HG02884 (cell line): Measurements from ENCODE around the gene ZNF488.
"Not testable (repeated sequence)": the region's sequence is repeated elsewhere in the genome, so short reads cannot be mapped to it uniquely, and the experiment has no call there.

Source experiments
- ATAC-seq: cut with Tn5 transposase; IDR thresholded peaks from one replicate; pipeline ENCODE4 v1.9.1; 2021; ENCODE audit warnings: mild to moderate bottlenecking, moderate library complexity; ENCODE audit not compliant: unreplicated experiment

ZNF488 gene, protein sequence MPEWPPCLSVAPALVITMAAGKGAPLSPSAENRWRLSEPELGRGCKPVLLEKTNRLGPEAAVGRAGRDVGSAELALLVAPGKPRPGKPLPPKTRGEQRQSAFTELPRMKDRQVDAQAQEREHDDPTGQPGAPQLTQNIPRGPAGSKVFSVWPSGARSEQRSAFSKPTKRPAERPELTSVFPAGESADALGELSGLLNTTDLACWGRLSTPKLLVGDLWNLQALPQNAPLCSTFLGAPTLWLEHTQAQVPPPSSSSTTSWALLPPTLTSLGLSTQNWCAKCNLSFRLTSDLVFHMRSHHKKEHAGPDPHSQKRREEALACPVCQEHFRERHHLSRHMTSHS

DNA sequence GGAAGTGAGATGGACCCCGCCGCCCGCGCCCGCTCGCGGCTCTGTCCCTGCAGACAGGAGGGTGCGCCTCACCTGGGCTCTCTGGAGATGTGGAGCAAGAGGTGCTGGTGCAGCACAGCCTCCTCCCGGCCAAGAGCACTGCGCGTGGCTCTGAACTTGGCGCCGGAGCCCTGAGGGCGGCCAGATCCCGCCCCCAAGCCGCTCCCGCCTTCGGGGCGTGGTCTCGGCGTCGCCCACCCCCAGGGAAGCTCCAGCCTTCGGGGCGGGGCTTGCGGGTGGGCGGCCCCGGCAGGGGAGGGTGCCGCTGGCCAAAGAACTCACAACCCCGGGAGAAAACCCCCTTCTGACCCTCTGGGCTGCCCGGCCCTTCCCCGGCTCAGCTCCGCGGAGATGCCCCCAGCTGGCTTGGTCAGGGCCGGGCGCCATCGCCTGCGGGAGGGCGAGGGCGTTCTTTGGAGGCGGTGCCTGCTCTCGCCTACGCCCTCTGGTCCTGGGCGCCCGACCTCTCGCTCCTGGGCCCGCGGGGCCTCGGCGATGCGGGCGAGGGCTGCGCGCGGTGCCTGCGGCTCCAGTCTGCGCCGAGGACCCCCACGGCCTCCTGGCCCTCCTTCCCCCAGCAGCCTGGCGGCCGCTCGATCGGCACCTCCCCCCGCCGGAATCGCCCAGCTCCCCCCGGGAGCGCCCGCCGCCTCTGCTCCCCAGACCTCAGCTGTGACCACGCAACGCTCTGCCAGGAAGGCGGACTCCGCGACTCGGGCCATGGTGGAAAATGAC lies at the start of gene ZNF488:
Gene ZNF488, minus strand, starts transcription at position 146 of the 774 bp plus-strand sequence. CDS start 15,464 bp downstream, outside the sequence.
- ATAC-seq, result peak; percentile 96

DNA sequence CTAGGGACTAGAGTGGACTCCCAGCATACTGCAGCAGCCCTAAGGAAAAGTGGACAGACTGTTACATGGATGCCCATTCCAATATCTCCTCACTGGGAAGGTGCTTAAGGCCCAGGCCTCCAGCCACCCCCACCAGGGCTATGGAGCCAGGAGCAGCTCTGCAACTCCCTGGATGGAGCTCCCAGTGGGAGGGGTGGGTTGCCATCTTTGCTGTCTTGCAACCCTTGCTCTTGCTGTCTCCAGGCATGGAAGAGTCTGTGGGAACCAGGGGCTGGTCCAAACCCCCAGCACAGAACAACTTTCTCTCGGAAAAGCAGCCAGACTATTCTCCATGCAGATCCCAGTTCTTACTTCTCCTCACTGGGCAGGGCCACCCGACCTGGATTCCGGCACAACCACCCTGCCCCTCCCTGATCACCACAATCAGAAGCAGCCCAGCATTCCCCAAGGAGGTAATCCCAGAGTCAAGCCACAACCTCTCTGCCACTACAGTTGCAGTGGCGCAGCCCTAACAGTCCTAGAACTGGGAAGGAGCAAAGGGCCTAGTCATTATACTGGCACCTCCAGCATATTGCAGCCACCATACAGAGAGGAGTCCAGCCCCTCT lies 41.8 kb upstream of the ZNF488 start:
- no peak for ATAC-seq

DNA sequence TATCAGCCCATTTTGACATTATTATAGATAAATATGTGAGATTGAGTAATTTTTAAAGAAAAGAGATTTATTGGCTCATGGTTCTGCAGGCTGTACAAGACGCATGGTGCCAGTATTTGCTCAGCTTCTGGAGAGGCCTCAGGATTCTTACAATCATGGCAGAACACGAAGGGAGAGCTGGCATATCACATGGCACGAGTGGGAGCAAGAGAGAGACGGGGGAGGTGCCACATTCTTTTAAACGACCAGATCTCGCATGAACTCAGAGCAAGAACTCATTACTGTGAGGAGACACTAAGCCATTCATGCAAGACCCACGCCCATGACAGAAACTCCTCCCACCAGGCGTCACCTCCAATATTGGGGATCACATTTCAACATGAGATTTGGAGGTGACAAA lies 40.1 kb upstream of the ZNF488 start:
- ATAC-seq, result no peak

GRCh38 chr10:47423476-47423875 lies 39.4 kb upstream of the ZNF488 start:
- no peak for ATAC-seq

DNA sequence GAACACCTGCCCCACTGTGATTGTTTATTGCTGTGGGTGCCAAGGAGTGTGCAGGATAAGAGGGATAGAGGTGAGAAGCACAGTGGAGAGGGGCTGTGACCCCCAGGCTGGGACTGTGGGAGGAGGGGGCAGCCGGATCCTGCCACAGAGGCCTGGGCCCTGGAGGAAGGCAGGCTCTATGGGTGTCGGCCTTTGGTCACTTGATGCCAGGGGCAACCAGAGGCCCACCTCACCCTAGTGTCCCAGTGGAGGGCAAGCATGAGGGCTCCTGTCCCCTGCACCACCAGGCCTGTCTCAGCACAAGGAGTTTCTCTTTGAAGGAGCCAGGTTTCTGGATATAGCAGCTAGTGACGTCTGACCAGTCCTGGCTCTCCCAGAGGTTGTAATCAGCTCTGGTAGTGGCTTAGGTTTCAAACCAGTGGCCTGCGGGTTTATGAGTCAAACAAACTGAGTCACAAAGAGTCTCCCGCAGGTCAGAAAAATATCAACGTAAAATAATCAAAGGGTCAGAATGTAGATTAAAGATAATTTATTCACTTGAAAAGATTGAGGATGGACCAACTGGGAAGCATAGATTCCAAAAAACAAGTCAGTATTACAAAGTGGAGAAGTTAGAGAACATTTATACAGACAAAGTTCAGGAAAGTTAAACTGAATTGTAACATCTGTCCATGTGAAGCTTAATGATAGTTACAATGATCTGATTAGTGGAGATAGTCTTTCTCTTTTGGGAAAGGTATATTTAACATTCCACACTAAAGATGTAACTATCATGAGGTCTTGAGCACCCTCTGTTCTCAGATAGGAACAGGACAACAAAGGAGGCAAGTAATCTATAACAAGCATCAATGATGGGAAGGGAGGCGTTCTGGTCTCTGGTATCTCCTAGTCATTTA lies 37.2 kb upstream of the ZNF488 start:
- ATAC-seq, result no peak

- no peak for ATAC-seq
Observed at GRCh38 chr10:47420305-47421056, 36.4 kb upstream of the ZNF488 start.

DNA sequence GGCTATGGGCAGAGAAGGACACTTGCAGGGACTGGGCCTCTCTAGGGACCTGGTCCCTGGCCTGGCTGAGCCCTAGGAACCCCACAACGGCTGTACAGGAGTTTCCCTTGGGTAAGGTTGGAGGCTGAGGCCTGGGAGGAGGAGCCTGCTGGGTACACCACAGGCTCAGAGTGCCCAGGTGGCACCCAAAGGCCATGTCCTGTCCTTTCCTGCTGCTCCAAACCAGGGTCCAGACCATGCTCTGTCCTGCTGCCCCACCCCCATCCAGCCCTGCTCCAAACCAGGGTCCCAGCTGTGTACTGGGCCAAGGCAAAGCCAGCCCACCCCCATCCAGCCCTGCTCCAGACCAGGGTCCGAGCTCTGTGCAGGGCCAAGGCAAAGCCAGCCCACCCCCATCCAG lies 35.3 kb upstream of the ZNF488 start:
- no peak for ATAC-seq

DNA sequence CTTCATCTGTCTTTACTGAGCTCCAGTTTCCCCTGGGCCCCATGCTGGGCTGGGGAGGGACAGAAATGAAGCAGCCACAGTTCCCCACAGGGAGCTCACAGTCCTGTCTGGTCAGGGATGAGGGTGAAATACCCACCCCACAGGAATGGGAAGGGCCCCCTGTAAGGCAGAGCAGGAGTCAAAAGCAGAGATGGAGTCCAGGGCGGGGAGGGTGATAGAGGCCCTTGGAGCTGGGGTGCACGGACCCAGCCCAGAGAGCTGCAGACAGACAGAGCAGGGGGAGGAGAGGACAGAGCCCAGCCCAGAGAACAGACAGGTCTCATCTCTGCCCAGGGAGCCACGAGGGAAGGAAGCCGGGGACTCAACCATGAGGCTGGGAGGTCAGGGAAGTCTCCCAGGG lies 34.9 kb upstream of the ZNF488 start:
- ATAC-seq, result no peak

- ATAC-seq, result no peak
Observed at GRCh38 chr10:47418321-47418720, 34.2 kb upstream of the ZNF488 start.

DNA sequence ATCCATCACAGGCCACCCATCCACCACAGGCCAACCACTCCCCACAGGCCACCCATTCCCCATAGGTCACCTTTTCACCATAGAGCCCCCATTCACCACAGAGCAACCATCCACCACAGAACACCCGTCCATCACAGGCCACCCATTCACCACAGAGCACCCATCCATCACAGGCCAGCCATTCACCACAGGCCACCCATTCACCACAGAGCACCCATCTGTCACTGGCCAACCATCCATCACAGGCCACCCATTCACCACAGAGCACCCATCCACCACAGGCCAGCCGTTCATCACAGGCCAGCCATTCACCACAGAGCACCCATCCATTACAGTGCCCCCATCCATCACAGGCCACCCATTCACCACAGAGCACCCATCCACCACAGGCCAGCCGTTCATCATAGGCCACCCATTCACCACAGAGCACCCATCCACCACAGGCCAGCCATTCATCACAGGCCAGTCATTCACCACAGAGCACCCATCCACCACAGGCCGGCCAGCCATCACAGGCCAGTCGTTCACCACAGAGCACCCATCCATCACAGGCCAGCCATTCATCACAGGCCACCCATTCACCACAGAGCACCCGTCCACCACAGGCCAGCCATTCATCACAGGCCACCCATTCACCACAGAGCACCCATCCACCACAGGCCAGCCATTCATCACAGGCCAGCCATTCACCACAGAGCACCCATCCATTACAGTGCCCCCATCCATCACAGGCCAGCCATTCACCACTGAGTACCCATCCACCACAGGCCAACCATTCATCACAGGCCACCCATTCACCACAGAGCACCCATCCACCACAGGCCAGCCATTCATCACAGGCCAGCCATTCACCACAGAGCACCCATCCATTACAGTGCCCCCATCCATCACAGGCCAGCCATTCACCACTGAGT lies 32.5 kb upstream of the ZNF488 start:
- ATAC-seq, result not testable (repeated sequence)

- no peak for ATAC-seq
Observed at GRCh38 chr10:47415520-47416304, 31.6 kb upstream of the ZNF488 start.

GRCh38 chr10:47414752-47415519 lies 30.8 kb upstream of the ZNF488 start:
- ATAC-seq, result no peak

DNA sequence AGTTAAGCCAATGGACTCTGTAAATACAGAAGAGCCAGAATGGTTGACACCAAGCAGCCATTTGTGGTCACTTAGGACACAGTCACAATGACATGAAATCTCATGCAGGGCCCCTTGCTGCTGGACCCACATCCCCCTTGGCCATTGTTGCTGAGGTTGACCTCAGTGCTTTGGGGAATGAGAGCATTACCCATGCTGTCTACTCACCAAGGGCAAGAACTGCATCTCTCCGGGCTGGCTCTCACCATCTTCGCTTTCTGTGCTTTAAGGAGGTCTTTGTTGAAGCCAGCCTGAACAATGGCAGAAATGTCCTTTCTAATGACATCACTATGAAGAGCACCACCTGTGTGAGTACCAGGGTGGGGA lies 30.1 kb upstream of the ZNF488 start:
- ATAC-seq, result no peak

GRCh38 chr10:47413531-47414226 lies 29.6 kb upstream of the ZNF488 start:
- ATAC-seq, result no peak

DNA sequence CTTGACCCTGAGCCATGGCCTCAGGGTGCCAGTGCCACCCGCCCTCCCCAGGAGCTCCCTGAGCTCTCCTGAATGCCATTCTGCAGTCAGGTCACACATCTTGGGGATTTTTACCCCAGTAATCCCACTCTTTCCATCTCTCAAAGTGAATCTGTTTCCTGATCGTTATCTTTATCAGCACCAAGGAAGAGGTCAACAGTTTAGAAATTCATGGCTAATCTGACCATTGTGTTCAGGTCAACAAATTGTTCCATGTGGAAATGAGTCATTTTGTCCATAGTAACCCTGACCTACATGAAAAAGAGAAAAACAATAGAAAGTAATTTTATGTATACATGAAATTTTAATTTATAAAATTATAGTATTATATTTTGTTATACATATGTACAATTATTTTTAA lies 28.8 kb upstream of the ZNF488 start:
- no peak for ATAC-seq

DNA sequence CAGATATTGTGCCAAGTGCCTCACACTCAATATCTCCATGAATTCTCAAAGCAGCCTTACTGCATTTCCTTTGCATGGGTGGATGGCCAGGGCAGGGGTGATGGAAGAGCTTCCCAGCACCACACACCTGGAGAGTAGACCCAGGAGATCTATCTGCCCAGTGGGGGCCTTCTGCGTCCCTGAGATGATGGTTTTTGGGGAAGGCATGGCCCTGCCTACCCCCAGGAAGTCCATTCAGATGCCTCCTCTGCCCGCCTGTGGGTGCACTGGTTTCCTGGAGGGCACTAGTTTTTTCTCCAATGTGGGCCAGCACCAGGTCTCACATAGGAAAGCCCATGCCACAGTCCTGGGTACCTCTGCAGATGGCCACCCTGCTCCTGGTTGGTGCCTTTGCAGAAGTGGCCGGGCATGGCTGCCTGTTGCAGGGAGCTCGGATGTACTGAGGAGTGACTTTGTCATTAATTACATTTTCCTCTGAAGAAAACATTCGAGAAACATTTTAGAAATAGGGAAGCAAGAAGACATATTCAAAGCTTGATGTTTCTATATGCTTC lies 28.2 kb upstream of the ZNF488 start:
- no peak for ATAC-seq

GRCh38 chr10:47410862-47411261 lies 26.8 kb upstream of the ZNF488 start:
- ATAC-seq, result no peak
